IMR-90 (cell line): ENCODE results near the gene GREB1L. TPM values are rescaled to one million over a fixed set of nuclear protein-coding genes. Genes with fewer than 3 reads are reported as not detected.

Source experiments
- ATAC-seq: fragments of 200-7000 bp; cut with Tn5 transposase; 2 replicates; pipeline ENCODE4 v1.9.1; 2020; ENCODE audit warnings: low read depth, mild to moderate bottlenecking, moderate library complexity
- BruUV-seq: library from RNA; stranded (reverse); fragments of 400-500 nt; replicated peaks from 2 replicates; lab custom pipeline; 2021; lab: Mats Ljungman, UMichigan
- CTCF ChIA-PET: fragments of 300-600 bp; formaldehyde crosslinking; extraction: SDS; loops from one replicate; lab custom pipeline; 2021; ENCODE audit warnings: antibody characterized with exemption; lab: Yijun Ruan, JAX
- POLR2A ChIA-PET: fragments of 300-600 bp; sonication (Branson Sonifier 250); formaldehyde crosslinking; loops from one replicate; lab custom pipeline; 2022; ENCODE audit warnings: antibody characterized with exemption; ENCODE audit not compliant: unreplicated experiment; lab: Charles Lee
- DNase-seq: peaks from one replicate; pipeline ENCODE4 v3.0.0; 2013
- H2AFZ ChIP-seq: replicated peaks from 2 replicates; pipeline ENCODE3; 2013; ENCODE audit warnings: low read length, mild to moderate bottlenecking; ENCODE audit not compliant: poor library complexity
- H2AK5ac ChIP-seq: 2 replicates; pipeline ENCODE4 v1.6.1; 2013; ENCODE audit warnings: low read depth, low read length, inconsistent platforms
- H2AK9ac ChIP-seq: replicated peaks from 2 replicates; pipeline ENCODE3; 2013; ENCODE audit warnings: mild to moderate bottlenecking, low read depth, low read length, moderate library complexity; ENCODE audit not compliant: poor library complexity
- H2BK120ac ChIP-seq: 2 replicates; pipeline ENCODE4 v1.6.1; 2013; ENCODE audit warnings: low read depth, low read length, inconsistent platforms
- H2BK15ac ChIP-seq: 3 replicates; pipeline ENCODE4 v1.6.1; 2013; ENCODE audit warnings: low read depth, low read length, inconsistent platforms
- H2BK20ac ChIP-seq: 2 replicates; pipeline ENCODE4 v1.6.1; 2013; ENCODE audit warnings: low read depth, mild to moderate bottlenecking, inconsistent platforms, low read length, moderate library complexity
- H2BK5ac ChIP-seq: 2 replicates; pipeline ENCODE4 v1.6.1; 2013; ENCODE audit warnings: mild to moderate bottlenecking, low read depth, low read length, inconsistent platforms; ENCODE audit not compliant: poor library complexity, severe bottlenecking
- H3K14ac ChIP-seq: replicated peaks from 2 replicates; pipeline ENCODE4 v1.6.1; 2013; ENCODE audit warnings: low read depth, low read length, inconsistent platforms
- H3K18ac ChIP-seq: 2 replicates; pipeline ENCODE4 v1.6.1; 2013; ENCODE audit warnings: low read depth, low read length, control low read depth
- H3K23ac ChIP-seq: 2 replicates; pipeline ENCODE4 v1.6.1; 2013; ENCODE audit warnings: low read depth, low read length, inconsistent platforms
- H3K27ac ChIP-seq: 2 replicates; pipeline ENCODE4 v1.5.1; 2013; ENCODE audit warnings: mild to moderate bottlenecking, control low read depth, low read length; ENCODE audit not compliant: insufficient read depth
- H3K27me3 ChIP-seq: 2 replicates; pipeline ENCODE4 v1.6.1; 2013; ENCODE audit warnings: low read length; ENCODE audit not compliant: control insufficient read depth, insufficient read depth
- H3K36me3 ChIP-seq: 2 replicates; pipeline ENCODE4 v1.6.1; 2013; ENCODE audit warnings: low read length, mixed read lengths; ENCODE audit not compliant: control insufficient read depth, insufficient read depth
- H3K4ac ChIP-seq: 2 replicates; pipeline ENCODE4 v1.6.1; 2013; ENCODE audit warnings: low read depth, low read length, inconsistent platforms
- H3K4me1 ChIP-seq: 2 replicates; pipeline ENCODE4 v1.6.1; 2013; ENCODE audit warnings: low read length, mixed read lengths; ENCODE audit not compliant: control insufficient read depth, insufficient read depth
- H3K4me2 ChIP-seq: 2 replicates; pipeline ENCODE4 v1.6.1; 2013; ENCODE audit warnings: low read depth, mild to moderate bottlenecking, control low read depth, low read length, moderate library complexity
- H3K4me3 ChIP-seq: 2 replicates; pipeline ENCODE4 v1.5.1; 2013; ENCODE audit warnings: low read depth, mild to moderate bottlenecking, control low read depth, low read length, moderate library complexity; ENCODE audit not compliant: insufficient read depth
- H3K56ac ChIP-seq: 2 replicates; pipeline ENCODE4 v1.6.1; 2013; ENCODE audit warnings: low read length, inconsistent platforms; ENCODE audit not compliant: insufficient read depth; ENCODE audit errors: extremely low read depth
- H3K79me1 ChIP-seq, 2 experiments: 2 replicates each; pipeline ENCODE4 v1.6.1; 2013; ENCODE audit warnings: low read length in 2 of 2, inconsistent platforms in 1 of 2, low read depth in 1 of 2
- H3K9ac ChIP-seq: 2 replicates; pipeline ENCODE4 v1.6.1; 2013; ENCODE audit warnings: low read depth, low read length, control low read depth
- H3K9me1 ChIP-seq: 2 replicates; pipeline ENCODE4 v1.6.1; 2013; ENCODE audit warnings: low read length, inconsistent platforms; ENCODE audit not compliant: insufficient read depth
- H3K9me3 ChIP-seq: 2 replicates; pipeline ENCODE4 v1.6.1; 2013; ENCODE audit warnings: low read length; ENCODE audit not compliant: control insufficient read depth, insufficient read depth
- H4K20me1 ChIP-seq: 2 replicates; pipeline ENCODE4 v1.6.1; 2013; ENCODE audit warnings: low read length, inconsistent platforms; ENCODE audit not compliant: insufficient read depth
- H4K5ac ChIP-seq: 2 replicates; pipeline ENCODE4 v1.6.1; 2013; ENCODE audit warnings: mild to moderate bottlenecking, low read depth, low read length, control low read depth
- H4K8ac ChIP-seq, 2 experiments: 2 replicates each; pipeline ENCODE4 v1.6.1; 2013; ENCODE audit warnings: low read depth in 2 of 2, low read length in 2 of 2, control low read depth in 1 of 2, inconsistent platforms in 1 of 2
- H4K91ac ChIP-seq: 2 replicates; pipeline ENCODE4 v1.6.1; 2013; ENCODE audit warnings: low read depth, low read length, inconsistent platforms; ENCODE audit not compliant: insufficient read depth
- CEBPB ChIP-seq: IDR thresholded peaks from 2 replicates; pipeline ENCODE4 v1.6.1; 2012; ENCODE audit warnings: low read depth, low read length, improper control_type of control experiment
- CHD1 ChIP-seq: IDR thresholded peaks from 2 replicates; pipeline ENCODE4 v1.6.1; 2012; ENCODE audit warnings: low read depth, low read length, improper control_type of control experiment
- FOS ChIP-seq: fragments of 150-350 bp; IDR thresholded peaks from 2 replicates; pipeline ENCODE4 v1.6.1; 2016; ENCODE audit warnings: low read depth, low read length
- MAFK ChIP-seq: IDR thresholded peaks from 2 replicates; pipeline ENCODE4 v1.6.1; 2012; ENCODE audit warnings: low read depth, low read length, improper control_type of control experiment
- MAZ ChIP-seq: IDR thresholded peaks from 2 replicates; pipeline ENCODE4 v1.6.1; 2012; ENCODE audit warnings: low read depth, mild to moderate bottlenecking, low read length, improper control_type of control experiment, moderate library complexity, borderline replicate concordance
- NFE2L2 ChIP-seq: fragments of 150-350 bp; IDR thresholded peaks from 2 replicates; pipeline ENCODE4 v1.6.1; 2016; ENCODE audit warnings: low read depth, mild to moderate bottlenecking, low read length
- RAD21 ChIP-seq: IDR thresholded peaks from 2 replicates; pipeline ENCODE4 v1.6.1; 2012; ENCODE audit warnings: low read length, improper control_type of control experiment
- RCOR1 ChIP-seq: IDR thresholded peaks from 2 replicates; pipeline ENCODE4 v1.6.1; 2012; ENCODE audit warnings: mild to moderate bottlenecking, low read length, improper control_type of control experiment; ENCODE audit not compliant: insufficient replicate concordance
- RFX5 ChIP-seq: IDR thresholded peaks from 2 replicates; pipeline ENCODE4 v1.8.0; 2012; ENCODE audit warnings: low read depth, mild to moderate bottlenecking, low read length, moderate library complexity
- SMC3 ChIP-seq: fragments of 150-350 bp; IDR thresholded peaks from 2 replicates; pipeline ENCODE4 v1.6.1; 2016; ENCODE audit warnings: low read depth, mild to moderate bottlenecking, antibody characterized with exemption, low read length, moderate library complexity
- WGBS, 2 experiments: methylation state at CpG; one replicate each; pipeline versions ENCODE4 v1.1.5 to v1.1.7; 2013; ENCODE audit warnings: missing lambda C conversion rate in 2 of 2; ENCODE audit not compliant: insufficient read length in 1 of 2; ENCODE audit errors: extremely low coverage in 2 of 2; 5-methylcytosine and 5-hydroxymethylcytosine counted together
- dilution Hi-C: fragments of 300-500 bp; cut with HindIII; formaldehyde crosslinking; loops from one replicate; pipeline ENCODE4 v1.14.3; 2018; ENCODE audit warnings: low sequenced_read_pairs; ENCODE audit not compliant: unreplicated experiment
- in situ Hi-C: fragments of 300-500 bp; cut with MboI; formaldehyde crosslinking; loops from 3 replicates; pipeline ENCODE4 v1.14.3; 2019; ENCODE audit warnings: low sequenced_read_pairs, inconsistent platforms, mixed read lengths
- intact Hi-C: fragments of 100-400 bp; cut with micrococcal nuclease; formaldehyde crosslinking; loops from 2 replicates; pipeline ENCODE4 v1.10.0; 2022
- polyA plus RNA-seq, 3 experiments: library from polyadenylated mRNA; depleted of rRNA; stranded (reverse); fragments of >200 nt; gene quantifications; 2 replicates each; pipeline ENCODE4 v1.2.3, GENCODE V29; 2012; ENCODE audit warnings: low replicate concordance in 1 of 3
- total RNA-seq: library from RNA; depleted of rRNA; stranded (reverse); fragments of >200 nt; gene quantifications from 2 replicates; pipeline ENCODE4 v1.2.3, GENCODE V29; 2012
- TF ChIP-seq, protein P1 (sequence below): conservative IDR thresholded peaks from 2 replicates; pipeline ENCODE4 v1.5.1; 2012; ENCODE audit warnings: mild to moderate bottlenecking, low read depth, low read length, improper control_type of control experiment

Gene GREB1L
- total and polyA plus RNA-seq, 2 of the 4 experiments (the other 2 are of a cell fraction) = under 0.01 to 0.02 TPM

DNA sequence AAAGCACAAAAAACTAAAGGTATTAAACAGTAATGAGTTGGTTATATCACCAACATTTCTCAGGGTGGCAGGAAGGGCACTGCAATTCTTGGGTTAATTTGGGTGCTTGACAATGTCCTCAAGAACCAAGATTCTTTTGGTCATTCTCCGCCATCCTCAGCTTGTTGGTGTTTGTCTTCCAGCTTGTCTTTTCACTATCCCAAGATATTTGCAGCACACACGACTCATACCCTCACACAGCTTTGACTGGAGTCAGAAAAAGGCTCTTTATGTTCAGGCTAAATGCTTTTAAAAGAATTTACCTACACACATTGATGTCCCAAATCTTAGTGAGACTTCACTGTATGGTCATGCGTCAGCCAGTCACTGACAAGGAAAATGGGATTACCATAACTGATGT is 12.5 kb downstream of the GREB1L start:
- Histone ChIP-seq H3K4ac (no peak overlapping the region), H3K4me1 (no peaks in the 10 kb centered on the region), H2AFZ (no peak overlapping the region), H3K9me1 (no peaks in the 10 kb centered on the region), H2BK20ac (no peak overlapping the region), H3K79me1 (no peaks in the 10 kb centered on the region), H4K8ac (no peak overlapping the region), H3K27ac (no peak overlapping the region), H4K20me1 (no peaks in the 10 kb centered on the region), H3K18ac (no peak overlapping the region), H4K5ac (no peak overlapping the region), H3K4me2 (no peak overlapping the region), H3K9me3 (no peaks in the 10 kb centered on the region), H3K56ac (no peak overlapping the region), H2BK120ac (no peak overlapping the region), H2AK5ac (no peak overlapping the region), H3K36me3 (no peaks in the 10 kb centered on the region), H3K14ac (no peak overlapping the region), H2AK9ac (no peak overlapping the region), H3K23ac (no peak overlapping the region), H3K4me3 (no peak overlapping the region), H3K27me3 (peaks cover 2% of the 10 kb centered on the region), H2BK15ac (no peak overlapping the region), H2BK5ac (no peak overlapping the region), H3K9ac (no peak overlapping the region), H4K91ac (no peak overlapping the region)
- dilution Hi-C loops = no loop called here
- no peak for DNase-seq
- in situ Hi-C loops = no loop called here
- ChIA-PET POLR2A (no interaction called here), CTCF (no interaction called here)
- intact Hi-C loops = loop anchor here (10.0 kb wide), 1 partner anchor 180 kb away; no protein-coding TSS in a partner anchor
- 50% methylated on average over 1 of the region's 3 CpGs; no CpG with 5 or more reads in 1 of the 2 experiments for WGBS, 2 experiments
- ATAC-seq = no peak
- no TSS peak for BruUV-seq
- TF ChIP-seq NFE2L2 = no peak
- no peak for TF ChIP-seq RCOR1
- TF ChIP-seq, protein P1, sequence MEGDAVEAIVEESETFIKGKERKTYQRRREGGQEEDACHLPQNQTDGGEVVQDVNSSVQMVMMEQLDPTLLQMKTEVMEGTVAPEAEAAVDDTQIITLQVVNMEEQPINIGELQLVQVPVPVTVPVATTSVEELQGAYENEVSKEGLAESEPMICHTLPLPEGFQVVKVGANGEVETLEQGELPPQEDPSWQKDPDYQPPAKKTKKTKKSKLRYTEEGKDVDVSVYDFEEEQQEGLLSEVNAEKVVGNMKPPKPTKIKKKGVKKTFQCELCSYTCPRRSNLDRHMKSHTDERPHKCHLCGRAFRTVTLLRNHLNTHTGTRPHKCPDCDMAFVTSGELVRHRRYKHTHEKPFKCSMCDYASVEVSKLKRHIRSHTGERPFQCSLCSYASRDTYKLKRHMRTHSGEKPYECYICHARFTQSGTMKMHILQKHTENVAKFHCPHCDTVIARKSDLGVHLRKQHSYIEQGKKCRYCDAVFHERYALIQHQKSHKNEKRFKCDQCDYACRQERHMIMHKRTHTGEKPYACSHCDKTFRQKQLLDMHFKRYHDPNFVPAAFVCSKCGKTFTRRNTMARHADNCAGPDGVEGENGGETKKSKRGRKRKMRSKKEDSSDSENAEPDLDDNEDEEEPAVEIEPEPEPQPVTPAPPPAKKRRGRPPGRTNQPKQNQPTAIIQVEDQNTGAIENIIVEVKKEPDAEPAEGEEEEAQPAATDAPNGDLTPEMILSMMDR = no peak
- no peak for TF ChIP-seq CHD1
- no peak for TF ChIP-seq FOS
- TF ChIP-seq MAFK = no peak
- TF ChIP-seq RAD21 = no peak
- no peak for TF ChIP-seq CEBPB
- TF ChIP-seq RFX5 = no peak
- TF ChIP-seq SMC3 = no peak
- no peak for TF ChIP-seq MAZ
